Measurements from ENCODE around the gene PCDHGA8.
"Not testable (repeated sequence)": the region's sequence is repeated elsewhere in the genome, so short reads cannot be mapped to it uniquely, and the experiment has no call there.

PCDHGA8 gene

GRCh38 chr5:141403387-141403786, 11.0 kb downstream of the PCDHGA8 start:
- DNase-seq, result no peak

GRCh38 chr5:141407790-141408505, 15.5 kb downstream of the PCDHGA8 start, which contains the start of gene PCDHGB6:
Gene PCDHGB6 (plus strand): TSS chr5:141408021. CDS start chr5:141408203, 182 bp downstream.
- not testable (repeated sequence) for DNase-seq

- no peak for DNase-seq
Measured at GRCh38 chr5:141409598-141410306, 17.3 kb downstream of the PCDHGA8 start.

GRCh38 chr5:141411575-141411974, 19.1 kb downstream of the PCDHGA8 start:
- DNase-seq, result no peak

GRCh38 chr5:141412854-141413539, 20.6 kb downstream of the PCDHGA8 start, which contains the start of gene PCDHGA10:
Gene PCDHGA10 (plus strand): TSS chr5:141412987. CDS start chr5:141413176, 189 bp downstream.
- peak; percentile 33 for DNase-seq

GRCh38 chr5:141413540-141414069, 21.2 kb downstream of the PCDHGA8 start:
- no peak for DNase-seq

GRCh38 chr5:141414548-141415274, 22.3 kb downstream of the PCDHGA8 start:
- DNase-seq, result not testable (repeated sequence)

GRCh38 chr5:141415275-141415618, 22.8 kb downstream of the PCDHGA8 start:
- DNase-seq, result not testable (repeated sequence)

- DNase-seq, result not testable (repeated sequence)
Measured at GRCh38 chr5:141417494-141418172, 25.2 kb downstream of the PCDHGA8 start, which contains the start of gene PCDHGB7. Gene PCDHGB7 (plus strand): TSS chr5:141417677. CDS start chr5:141417860, 183 bp downstream.

GRCh38 chr5:141419074-141419880, 26.8 kb downstream of the PCDHGA8 start:
- no peak for DNase-seq

GRCh38 chr5:141420855-141421488, 28.5 kb downstream of the PCDHGA8 start, which contains the start of gene PCDHGA11:
Gene PCDHGA11 (plus strand): TSS chr5:141421051. CDS start chr5:141421228, 177 bp downstream.
- DNase-seq, result no peak

GRCh38 chr5:141421489-141421855, 29.0 kb downstream of the PCDHGA8 start:
- no peak for DNase-seq

GRCh38 chr5:141422742-141423291, 30.4 kb downstream of the PCDHGA8 start:
- no peak for DNase-seq

GRCh38 chr5:141427783-141428426, 35.5 kb downstream of the PCDHGA8 start:
- DNase-seq, result no peak

- DNase-seq, result no peak
Measured at GRCh38 chr5:141430332-141431113, 38.1 kb downstream of the PCDHGA8 start, which contains the start of gene PCDHGA12. Gene PCDHGA12 (plus strand): TSS chr5:141430507. CDS start chr5:141430760, 253 bp downstream.

GRCh38 chr5:141431286-141431685, 38.9 kb downstream of the PCDHGA8 start:
- no peak for DNase-seq

GRCh38 chr5:141432308-141432707, 39.9 kb downstream of the PCDHGA8 start:
- not testable (repeated sequence) for DNase-seq

- DNase-seq, result not testable (repeated sequence)
Measured at GRCh38 chr5:141432726-141433125, 40.3 kb downstream of the PCDHGA8 start.

All from NCI-H1694 (cell line).